HCT116 (cell line): ENCODE measurements around the gene SUSD6. TPM values are rescaled to one million over a fixed set of nuclear protein-coding genes. Genes with fewer than 3 reads are reported as not detected.

Experiments
- ATAC-seq: fragments of 200-7000 bp; cut with Tn5 transposase; 2 replicates; pipeline ENCODE4 v1.9.1; 2020; ENCODE audit warnings: mild to moderate bottlenecking, moderate library complexity
- BruUV-seq: library from RNA; stranded (reverse); fragments of 400-500 nt; replicated peaks from 2 replicates; lab custom pipeline; 2021; lab: Mats Ljungman, UMichigan
- CTCF ChIA-PET: fragments of 300-600 bp; sonication (Branson Sonifier 250); formaldehyde crosslinking; loops from one replicate; lab custom pipeline; 2021; ENCODE audit warnings: antibody characterized with exemption; lab: Charles Lee
- POLR2A ChIA-PET: fragments of 300-600, 350-600 bp; sonication (Branson Sonifier 250); formaldehyde crosslinking; loops from one replicate; lab custom pipeline; 2021; ENCODE audit warnings: antibody characterized with exemption; lab: Charles Lee
- RAD21 ChIA-PET, 2 experiments: fragments of 300-600 bp; sonication (Branson Sonifier 250); formaldehyde crosslinking; loops; one replicate each; lab custom pipeline; 2023; ENCODE audit warnings: low total read pairs in 2 of 2; ENCODE audit not compliant: uncharacterized antibody in 2 of 2, unreplicated experiment in 2 of 2, low non-redundant PET in 1 of 2; lab: Charles Lee
- DNase-seq: peaks from one replicate; pipeline ENCODE4 v3.0.0-alpha.2; 2010; ENCODE audit warnings: low read depth, low spot score
- H2AFZ ChIP-seq: fragments of 200-600 bp; shearing (Covaris generic), sonication (generic); 2 replicates; pipeline ENCODE4 v1.6.1; 2017; ENCODE audit warnings: low read depth, mixed run types, mixed read lengths, antibody characterized with exemption, low read length; ENCODE audit not compliant: poor library complexity, severe bottlenecking
- H3K27ac ChIP-seq: 2 replicates; pipeline ENCODE4 v1.5.1; 2012; ENCODE audit warnings: low read depth, low read length
- H3K27me3 ChIP-seq: fragments of 200-600 bp; sonication (generic); 2 replicates; pipeline ENCODE4 v1.6.1; 2016; ENCODE audit warnings: mixed run types, low read length, mixed read lengths; ENCODE audit not compliant: insufficient read depth
- H3K36me3 ChIP-seq, 2 experiments: fragments of 200-500 bp in 1 of 2; fragments of 200-600 bp in 1 of 2; sonication (Bioruptor generic) in 1 of 2; sonication (generic) in 1 of 2; 2 replicates each; pipeline versions ENCODE4 v1.5.1 to v1.6.1; 2014 to 2016; ENCODE audit warnings: low read length in 2 of 2, inconsistent platforms in 1 of 2, mixed read lengths in 1 of 2, mixed run types in 1 of 2; ENCODE audit not compliant: insufficient read depth in 2 of 2, control insufficient read depth in 1 of 2
- H3K4me1 ChIP-seq, 2 experiments: fragments of 200-600 bp in 1 of 2; sonication (generic) in 1 of 2; 2 replicates each; pipeline versions ENCODE4 v1.5.1 to v1.6.1; 2012 to 2017; ENCODE audit warnings: low read length in 2 of 2, inconsistent platforms in 1 of 2, mild to moderate bottlenecking in 1 of 2, mixed read lengths in 1 of 2, mixed run types in 1 of 2, moderate library complexity in 1 of 2; ENCODE audit not compliant: insufficient read depth in 2 of 2, control insufficient read depth in 1 of 2
- H3K4me2 ChIP-seq: fragments of 200-600 bp; sonication (generic); 2 replicates; pipeline ENCODE4 v1.6.1; 2017; ENCODE audit warnings: mixed run types, low read length, mixed read lengths
- H3K4me3 ChIP-seq, 2 experiments: fragments of 200-600 bp in 1 of 2; sonication (generic) in 1 of 2; replicated peaks in 1 of 2; 2 replicates each; pipeline ENCODE4 v1.5.1; 2011 to 2016; ENCODE audit warnings: low read length in 2 of 2, control low read depth in 1 of 2, low read depth in 1 of 2, mild to moderate bottlenecking in 1 of 2, mixed read lengths in 1 of 2, mixed run types in 1 of 2
- H3K79me2 ChIP-seq: fragments of 200-600 bp; sonication (generic); 2 replicates; pipeline ENCODE4 v1.6.1; 2017; ENCODE audit warnings: mild to moderate bottlenecking, mixed run types, low read length, moderate library complexity, mixed read lengths; ENCODE audit not compliant: insufficient read depth
- H3K9ac ChIP-seq: fragments of 200-600 bp; sonication (generic); 2 replicates; pipeline ENCODE4 v1.6.1; 2016; ENCODE audit warnings: low read length, mixed read lengths
- H3K9me2 ChIP-seq: fragments of 200-600 bp; sonication (generic), shearing (Covaris generic); 2 replicates; pipeline ENCODE4 v1.6.1; 2017; ENCODE audit warnings: mixed run types, mild to moderate bottlenecking, moderate library complexity; ENCODE audit not compliant: insufficient read depth
- H3K9me3 ChIP-seq, 2 experiments: fragments of 200-500 bp in 1 of 2; fragments of 200-600 bp in 1 of 2; sonication (Bioruptor generic) in 1 of 2; sonication (generic) in 1 of 2; 2 replicates each; pipeline ENCODE4 v1.6.1; 2014 to 2017; ENCODE audit warnings: low read length in 2 of 2, mixed read lengths in 2 of 2, inconsistent platforms in 1 of 2, low read depth in 1 of 2, mild to moderate bottlenecking in 1 of 2, mixed run types in 1 of 2, moderate library complexity in 1 of 2; ENCODE audit not compliant: control insufficient read depth in 1 of 2, insufficient read depth in 1 of 2
- H4K20me1 ChIP-seq: fragments of 200-600 bp; sonication (generic), shearing (Covaris generic); 2 replicates; pipeline ENCODE4 v1.6.1; 2017; ENCODE audit warnings: mixed run types, mild to moderate bottlenecking, moderate library complexity; ENCODE audit not compliant: insufficient read depth
- ATF3 ChIP-seq: IDR thresholded peaks from 2 replicates; pipeline ENCODE4 v1.6.1; 2012
- CBX3 ChIP-seq: IDR thresholded peaks from 2 replicates; pipeline ENCODE4 v1.6.1; 2012; ENCODE audit warnings: low read depth
- CTCF ChIP-seq, 3 experiments: fragments of 200-600 bp in 1 of 3; sonication (generic) in 1 of 3; IDR thresholded peaks in 2 of 3; conservative IDR thresholded peaks in 1 of 3; 2 replicates each; pipeline ENCODE4 v1.5.1; 2012 to 2017; ENCODE audit warnings: low read depth in 2 of 3, low read length in 2 of 3, antibody characterized with exemption in 1 of 3, borderline replicate concordance in 1 of 3, control low read depth in 1 of 3, mild to moderate bottlenecking in 1 of 3, mixed read lengths in 1 of 3, mixed run types in 1 of 3, moderate library complexity in 1 of 3; ENCODE audit not compliant: insufficient read depth in 1 of 3
- EGR1 ChIP-seq: IDR thresholded peaks from 2 replicates; pipeline ENCODE4 v1.6.1; 2012; ENCODE audit warnings: low read depth
- ELF1 ChIP-seq: IDR thresholded peaks from 2 replicates; pipeline ENCODE4 v1.6.1; 2012; ENCODE audit warnings: low read depth, borderline replicate concordance
- FOSL1 ChIP-seq: IDR thresholded peaks from 2 replicates; pipeline ENCODE4 v1.6.1; 2012; ENCODE audit warnings: low read depth
- MAX ChIP-seq: IDR thresholded peaks from 2 replicates; pipeline ENCODE4 v1.6.1; 2012
- POLR2AphosphoS5 ChIP-seq: IDR thresholded peaks from 2 replicates; pipeline ENCODE4 v1.6.1; 2011; ENCODE audit warnings: mild to moderate bottlenecking, low read depth, low read length, moderate library complexity
- RAD21 ChIP-seq: IDR thresholded peaks from 2 replicates; pipeline ENCODE4 v1.6.1; 2012; ENCODE audit warnings: low read depth, mild to moderate bottlenecking
- SP1 ChIP-seq: IDR thresholded peaks from 2 replicates; pipeline ENCODE4 v1.6.1; 2012; ENCODE audit warnings: low read depth
- SRF ChIP-seq: IDR thresholded peaks from 2 replicates; pipeline ENCODE4 v1.6.1; 2012; ENCODE audit warnings: low read depth
- TCF7L2 ChIP-seq: IDR thresholded peaks from 2 replicates; pipeline ENCODE4 v1.7.0; 2011; ENCODE audit warnings: borderline replicate concordance, inconsistent platforms; ENCODE audit not compliant: insufficient read depth, insufficient read length; ENCODE audit errors: extremely low read depth
- YY1 ChIP-seq: IDR thresholded peaks from 2 replicates; pipeline ENCODE4 v1.6.1; 2011; ENCODE audit warnings: low read length, low read depth, moderate library complexity, mild to moderate bottlenecking; ENCODE audit not compliant: insufficient replicate concordance; ENCODE audit errors: extremely low read depth
- ZBTB33 ChIP-seq: IDR thresholded peaks from 2 replicates; pipeline ENCODE4 v1.6.1; 2011; ENCODE audit warnings: mild to moderate bottlenecking, low read length, moderate library complexity; ENCODE audit not compliant: insufficient replicate concordance; ENCODE audit errors: extremely low read depth
- ZNF274 ChIP-seq: fragments of 200-500 bp; sonication (Bioruptor generic); IDR thresholded peaks from 2 replicates; pipeline ENCODE4 v1.6.1; 2014; ENCODE audit warnings: mild to moderate bottlenecking, low read depth, low read length, inconsistent platforms
- intact Hi-C: fragments of 100-400 bp; cut with micrococcal nuclease; formaldehyde crosslinking; loops from 2 replicates; pipeline ENCODE4 v1.10.0; 2022
- total RNA-seq: library from RNA; stranded (reverse); gene quantifications from one replicate; pipeline ENCODE4 v1.2.1, GENCODE V29; 2021; ENCODE audit not compliant: unreplicated experiment

Gene SUSD6
- total RNA-seq, 1 experiment from 2014 or later: 6.4 TPM

- Histone ChIP-seq H3K79me2 (no peaks in the 10 kb centered on the region), H3K9me3 (no peaks in the 10 kb centered on the region), H3K4me2 (no peak overlapping the region), H3K27me3 (no peaks in the 10 kb centered on the region), H4K20me1 (no peaks in the 10 kb centered on the region), H3K4me1 (peaks cover 7 to 8% of the 10 kb centered on the region in 2 experiments), H3K4me3 (no peak overlapping the region), H3K27ac (no peak overlapping the region), H3K9ac (no peak overlapping the region), H2AFZ (no peak overlapping the region), H3K36me3 (no peaks in the 10 kb centered on the region), H3K9me2 (no peaks in the 10 kb centered on the region)
- TF ChIP-seq FOSL1 (no peak), POLR2AphosphoS5 (no peak), MAX (no peak), RAD21 (no peak), EGR1 (no peak), ELF1 (no peak), ZBTB33 (no peak), TCF7L2 (no peak), CBX3 (no peak), CTCF (IDR thresholded peaks at IDR 0.05 in 2 of 3, conservative IDR thresholded peaks at IDR 0.05 in 1 of 3; ENCODE audit: borderline replicate concordance in 1 of 3, insufficient read depth in 1 of 3, low read depth in 2 of 3, low read length in 2 of 3) (no peak), ATF3 (no peak), YY1 (no peak), SP1 (no peak), SRF (no peak), ZNF274 (no peak)
- CTCF ChIA-PET: no interaction called here
- RAD21 ChIA-PET: no interaction called here
- DNase-seq (no peak), ATAC-seq (no peak)
- POLR2A ChIA-PET: no interaction called here
- intact Hi-C loops: no loop called here
- no TSS peak for BruUV-seq
Measured at GRCh38 chr14:69663300-69663643, 51.9 kb downstream of the SUSD6 start.
